ENCODE data around the gene MRPS6. TPM values are rescaled to one million over a fixed set of nuclear protein-coding genes. Genes with fewer than 3 reads are reported as not detected.
A peak's percentile ranks its signal among the peaks of the same experiment; 100 is the strongest.

Gene MRPS6
- total and polyA plus RNA-seq, 7 donors, result 41.0 to 118 (median 78.8) TPM

- intact Hi-C loops (cut with DNase I), result no loop called here
- H3K4me1 ChIP-seq, result peaks cover 0 to 78% (median 64%) of the 10 kb centered on the region in 4 donors
- TF ChIP-seq POLR2AphosphoS5 (IDR thresholded peaks at IDR 0.05) (no peak), CTCF (IDR thresholded peaks at IDR 0.05) (peak in 2 of 4 experiments; percentile 12 to 13), POLR2A (IDR thresholded peaks at IDR 0.05) (no peak)
- WGBS, 2 donors, result 92 to 96% methylated on average over 2 of the region's 2 CpGs
- peaks cover 7 to 19% (median 14%) of the 10 kb centered on the region in 4 donors for H3K36me3 ChIP-seq
- no peaks in the 10 kb centered on the region for H3K9me3 ChIP-seq
- H3K27ac ChIP-seq, result no peak overlapping the region
- no peaks in the 10 kb centered on the region for H3K27me3 ChIP-seq
- H3K4me3 ChIP-seq, result no peak overlapping the region
- no peak for DNase-seq
These were observed 18.2 kb downstream of the MRPS6 start for GRCh38 chr21:34091607-34092006.

GRCh38 chr21:34092262-34092921 is 19.0 kb downstream of the MRPS6 start:
- intact Hi-C loops (cut with DNase I), result no loop called here
- Histone ChIP-seq H3K27ac (no peak overlapping the region), H3K36me3 (peaks cover 7 to 23% (median 16%) of the 10 kb centered on the region in 4 donors), H3K4me1 (peaks cover 0 to 79% (median 61%) of the 10 kb centered on the region in 4 donors), H3K27me3 (no peaks in the 10 kb centered on the region), H3K9me3 (no peaks in the 10 kb centered on the region), H3K4me3 (no peak overlapping the region)
- no peak for TF ChIP-seq POLR2A (IDR thresholded peaks at IDR 0.05)
- TF ChIP-seq POLR2AphosphoS5 (IDR thresholded peaks at IDR 0.05), result no peak
- no peak for TF ChIP-seq CTCF (IDR thresholded peaks at IDR 0.05)
- TF ChIP-seq EP300 (IDR thresholded peaks at IDR 0.05), result no peak
- DNase-seq, result no peak
- WGBS, 2 donors, result 33 to 38% methylated on average over 6 of the region's 6 CpGs

- no peak overlapping the region for H3K4me3 ChIP-seq
- peaks cover 7 to 23% (median 16%) of the 10 kb centered on the region in 4 donors for H3K36me3 ChIP-seq
- H3K4me1 ChIP-seq, result peaks cover 0 to 83% (median 63%) of the 10 kb centered on the region in 4 donors
- 89 to 93% methylated on average over 3 of the region's 3 CpGs for WGBS, 2 donors
- H3K9me3 ChIP-seq, result no peaks in the 10 kb centered on the region
- H3K27me3 ChIP-seq, result no peaks in the 10 kb centered on the region
- intact Hi-C loops (cut with DNase I), result no loop called here
- H3K27ac ChIP-seq, result no peak overlapping the region
- TF ChIP-seq EP300 (IDR thresholded peaks at IDR 0.05) (no peak), CTCF (IDR thresholded peaks at IDR 0.05) (no peak), POLR2A (IDR thresholded peaks at IDR 0.05) (no peak), POLR2AphosphoS5 (IDR thresholded peaks at IDR 0.05) (no peak)
- no peak for DNase-seq
These were observed 19.7 kb downstream of the MRPS6 start for GRCh38 chr21:34093083-34093482.

- 95% methylated on average over 7 of the region's 7 CpGs for WGBS, 2 donors
- no peak overlapping the region for H3K4me3 ChIP-seq
- H3K4me1 ChIP-seq, result peaks cover 0 to 85% (median 54%) of the 10 kb centered on the region in 4 donors
- no peaks in the 10 kb centered on the region for H3K9me3 ChIP-seq
- TF ChIP-seq POLR2A (IDR thresholded peaks at IDR 0.05) (no peak), POLR2AphosphoS5 (IDR thresholded peaks at IDR 0.05) (no peak), EP300 (IDR thresholded peaks at IDR 0.05) (no peak), CTCF (IDR thresholded peaks at IDR 0.05) (no peak)
- H3K27ac ChIP-seq, result no peak overlapping the region
- H3K27me3 ChIP-seq, result no peaks in the 10 kb centered on the region
- intact Hi-C loops (cut with DNase I), result no loop called here
- no peak for DNase-seq
- peaks cover 7 to 23% (median 16%) of the 10 kb centered on the region in 4 donors for H3K36me3 ChIP-seq
These were observed 21.6 kb downstream of the MRPS6 start for GRCh38 chr21:34094949-34095348.
